Uterus (tissue), 4 donors: ENCODE measurements around the gene ALMS1. TPM values are rescaled to one million over a fixed set of nuclear protein-coding genes. Genes with fewer than 3 reads are reported as not detected.
"Not testable (repeated sequence)": the region's sequence is repeated elsewhere in the genome, so short reads cannot be mapped to it uniquely, and the experiment has no call there.

Source experiments
- DNase-seq, 2 donors: peaks; one replicate each; pipeline ENCODE4 v3.0.0-alpha.2; 2019 to 2020
- H3K27ac ChIP-seq, 2 donors: fragments of 200-600 bp; sonication (generic); 1 replicate in 1 of 2; 2 replicates in 1 of 2; pipeline ENCODE4 v1.5.1; 2016 to 2018
- H3K27me3 ChIP-seq, 2 donors: fragments of 200-600 bp; sonication (generic); one replicate each; pipeline ENCODE4 v1.5.1; 2018 to 2019; ENCODE audit warnings: control low read depth in 1 of 2
- H3K36me3 ChIP-seq, 2 donors: fragments of 200-600 bp; sonication (generic); one replicate each; pipeline ENCODE4 v1.5.1; 2019; ENCODE audit warnings: control low read depth in 1 of 2
- H3K4me1 ChIP-seq, 2 donors: fragments of 200-600 bp; sonication (generic); one replicate each; pipeline ENCODE4 v1.5.1; 2018 to 2019; ENCODE audit warnings: control low read depth in 1 of 2
- H3K4me3 ChIP-seq, 2 donors: fragments of 200-600 bp; sonication (generic); 1 replicate in 1 of 2; 2 replicates in 1 of 2; pipeline ENCODE4 v1.5.1; 2018 to 2019; ENCODE audit warnings: mild to moderate bottlenecking in 1 of 2
- H3K9me3 ChIP-seq, 2 donors: fragments of 200-600 bp; sonication (generic); one replicate each; pipeline ENCODE4 v1.5.1; 2019; ENCODE audit warnings: control low read depth in 1 of 2
- CTCF ChIP-seq, 4 experiments: fragments of 200-600 bp in 2 of 4; fragments of 450-650 bp in 2 of 4; sonication (generic) in 2 of 4; IDR thresholded peaks; one replicate each; pipeline ENCODE4 v1.5.1; 2016 to 2019; ENCODE audit warnings: antibody characterized with exemption in 4 of 4, mild to moderate bottlenecking in 2 of 4, moderate library complexity in 1 of 4
- POLR2A ChIP-seq, 2 donors: fragments of 450-650 bp; IDR thresholded peaks; one replicate each; pipeline ENCODE4 v1.6.1; 2016; ENCODE audit warnings: antibody characterized with exemption in 2 of 2, mild to moderate bottlenecking in 1 of 2, moderate library complexity in 1 of 2
- intact Hi-C: fragments of 100-400 bp; cut with DNase I; formaldehyde crosslinking; loops from one replicate; pipeline ENCODE4 v1.15.1; 2023; ENCODE audit warnings: low total_unique reads
- total RNA-seq, 4 donors: library from RNA; depleted of rRNA in 3 of 4; stranded (reverse); fragments of >200 nt in 3 of 4; gene quantifications; one replicate each; pipeline versions ENCODE4 v1.1.0 to v1.2.4, GENCODE V29; 2014 to 2023
- donor health status: DM: yes; HTN: yes; CAD: no.

ALMS1 gene
- total RNA-seq, 4 donors from 2014 or later: 21.5 to 52.1 (median 44.6) TPM

- TF ChIP-seq POLR2A (IDR thresholded peaks at IDR 0.05): no peak
- no peak for TF ChIP-seq CTCF (IDR thresholded peaks at IDR 0.05)
- Histone ChIP-seq H3K27me3 (no peaks in the 10 kb centered on the region), H3K9me3 (no peaks in the 10 kb centered on the region), H3K36me3 (no peaks in the 10 kb centered on the region), H3K27ac (no peak overlapping the region), H3K4me3 (no peak overlapping the region), H3K4me1 (no peaks in the 10 kb centered on the region)
- no peak for DNase-seq
- intact Hi-C loops: no loop called here
Observed at GRCh38 chr2:73343992-73344391, 41.6 kb upstream of the ALMS1 start.

GRCh38 chr2:73344747-73345146 is 40.9 kb upstream of the ALMS1 start:
- H3K4me3 ChIP-seq, H3K9me3 ChIP-seq, intact Hi-C loops, DNase-seq, H3K27ac ChIP-seq, H3K4me1 ChIP-seq, H3K36me3 ChIP-seq, H3K27me3 ChIP-seq: not testable (repeated sequence)

GRCh38 chr2:73350035-73350691 is 35.5 kb upstream of the ALMS1 start:
- DNase-seq: no peak
- H3K4me1 ChIP-seq: no peaks in the 10 kb centered on the region
- no peaks in the 10 kb centered on the region for H3K27me3 ChIP-seq
- intact Hi-C loops: no loop called here
- H3K27ac ChIP-seq: no peak overlapping the region
- no peaks in the 10 kb centered on the region for H3K9me3 ChIP-seq
- no peaks in the 10 kb centered on the region for H3K36me3 ChIP-seq
- TF ChIP-seq CTCF (IDR thresholded peaks at IDR 0.05): no peak
- TF ChIP-seq POLR2A (IDR thresholded peaks at IDR 0.05): no peak
- H3K4me3 ChIP-seq: no peak overlapping the region

- Histone ChIP-seq H3K27me3 (peaks cover 0 to 4% of the 10 kb centered on the region in 2 donors), H3K4me3 (no peak overlapping the region), H3K4me1 (no peaks in the 10 kb centered on the region), H3K36me3 (no peaks in the 10 kb centered on the region), H3K9me3 (no peaks in the 10 kb centered on the region), H3K27ac (no peak overlapping the region)
- TF ChIP-seq POLR2A (IDR thresholded peaks at IDR 0.05) (no peak), CTCF (IDR thresholded peaks at IDR 0.05) (no peak)
- intact Hi-C loops: no loop called here
- DNase-seq: no peak
Observed at GRCh38 chr2:73356097-73356496, 29.5 kb upstream of the ALMS1 start.

- no peak overlapping the region for H3K4me3 ChIP-seq
- H3K9me3 ChIP-seq: no peaks in the 10 kb centered on the region
- no peaks in the 10 kb centered on the region for H3K4me1 ChIP-seq
- no peak for DNase-seq
- no peak overlapping the region for H3K27ac ChIP-seq
- intact Hi-C loops: no loop called here
- H3K36me3 ChIP-seq: no peaks in the 10 kb centered on the region
- TF ChIP-seq POLR2A (IDR thresholded peaks at IDR 0.05): no peak
- no peak for TF ChIP-seq CTCF (IDR thresholded peaks at IDR 0.05)
- peaks cover 0 to 4% of the 10 kb centered on the region in 2 donors for H3K27me3 ChIP-seq
Observed at GRCh38 chr2:73359915-73360697, 25.5 kb upstream of the ALMS1 start.
